LNCaP clone FGC (cell line): ENCODE measurements around the gene PMPCB.
"Not testable (repeated sequence)": the region's sequence is repeated elsewhere in the genome, so short reads cannot be mapped to it uniquely, and the experiment has no call there.

Source experiments
- DNase-seq: peaks from one replicate; pipeline ENCODE4 v3.0.0-alpha.2; 2011; ENCODE audit warnings: low read depth
- H3K4me3 ChIP-seq: 2 replicates; pipeline ENCODE4 v1.5.1; 2011; ENCODE audit warnings: mild to moderate bottlenecking, low read depth, low read length, control low read depth
- TF ChIP-seq, protein P1 (sequence below): IDR thresholded peaks from 2 replicates; pipeline ENCODE4 v1.5.1; 2012; ENCODE audit warnings: mild to moderate bottlenecking; ENCODE audit not compliant: control insufficient read depth, insufficient read depth; ENCODE audit errors: extremely low read depth

The PMPCB gene

GRCh38 chr7:103296901-103297836 lies at the start of gene PMPCB:
TSS of gene PMPCB (plus strand) at chr7:103297435. CDS start at chr7:103297460, 25 bp downstream.
- H3K4me3 ChIP-seq: peak within 1 kb of the TSS; percentile 79
- DNase-seq: peak; percentile 73
- TF ChIP-seq, protein P1, sequence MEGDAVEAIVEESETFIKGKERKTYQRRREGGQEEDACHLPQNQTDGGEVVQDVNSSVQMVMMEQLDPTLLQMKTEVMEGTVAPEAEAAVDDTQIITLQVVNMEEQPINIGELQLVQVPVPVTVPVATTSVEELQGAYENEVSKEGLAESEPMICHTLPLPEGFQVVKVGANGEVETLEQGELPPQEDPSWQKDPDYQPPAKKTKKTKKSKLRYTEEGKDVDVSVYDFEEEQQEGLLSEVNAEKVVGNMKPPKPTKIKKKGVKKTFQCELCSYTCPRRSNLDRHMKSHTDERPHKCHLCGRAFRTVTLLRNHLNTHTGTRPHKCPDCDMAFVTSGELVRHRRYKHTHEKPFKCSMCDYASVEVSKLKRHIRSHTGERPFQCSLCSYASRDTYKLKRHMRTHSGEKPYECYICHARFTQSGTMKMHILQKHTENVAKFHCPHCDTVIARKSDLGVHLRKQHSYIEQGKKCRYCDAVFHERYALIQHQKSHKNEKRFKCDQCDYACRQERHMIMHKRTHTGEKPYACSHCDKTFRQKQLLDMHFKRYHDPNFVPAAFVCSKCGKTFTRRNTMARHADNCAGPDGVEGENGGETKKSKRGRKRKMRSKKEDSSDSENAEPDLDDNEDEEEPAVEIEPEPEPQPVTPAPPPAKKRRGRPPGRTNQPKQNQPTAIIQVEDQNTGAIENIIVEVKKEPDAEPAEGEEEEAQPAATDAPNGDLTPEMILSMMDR: peak; percentile 97

DNA sequence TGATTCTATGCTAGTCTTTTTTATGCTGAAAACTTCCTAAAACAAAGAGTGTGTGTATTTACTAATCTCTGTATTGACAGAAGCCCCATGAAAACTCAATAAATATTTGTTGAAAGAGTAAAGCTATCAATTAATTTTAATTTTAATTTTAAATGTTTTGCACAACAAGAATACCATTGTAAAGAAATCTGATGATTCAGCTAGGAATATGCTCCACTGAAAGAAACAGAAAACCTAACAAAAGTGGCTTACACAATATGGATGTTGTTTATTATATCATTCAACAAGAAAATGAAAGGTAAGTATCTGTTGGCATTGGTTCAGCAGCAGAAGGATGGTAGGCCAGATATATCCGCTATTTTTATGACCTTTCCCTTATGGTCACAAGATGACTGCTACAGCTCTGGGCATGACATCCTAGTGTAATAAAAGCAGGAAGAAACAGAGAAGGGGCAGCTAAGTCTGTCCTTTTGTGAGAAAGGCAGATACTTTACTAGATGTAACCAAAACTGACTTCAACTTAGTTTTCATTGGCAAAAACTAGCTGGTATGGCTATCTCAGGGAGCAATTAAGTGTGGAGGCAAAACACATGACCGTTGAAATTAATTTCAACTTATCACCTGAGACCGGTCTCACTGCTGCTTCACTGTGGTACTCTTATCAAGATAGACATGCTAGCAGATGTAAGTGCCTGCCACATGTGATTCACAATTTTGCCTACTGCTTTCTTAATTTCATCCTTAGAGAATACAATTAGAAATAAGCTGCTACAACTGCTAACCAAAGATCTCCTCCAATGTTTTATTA lies 43.3 kb upstream of the PMPCB start:
- not testable (repeated sequence) for H3K4me3 ChIP-seq, DNase-seq

GRCh38 chr7:103264054-103264453 lies 33.2 kb upstream of the PMPCB start:
- not testable (repeated sequence) for DNase-seq, H3K4me3 ChIP-seq

DNA sequence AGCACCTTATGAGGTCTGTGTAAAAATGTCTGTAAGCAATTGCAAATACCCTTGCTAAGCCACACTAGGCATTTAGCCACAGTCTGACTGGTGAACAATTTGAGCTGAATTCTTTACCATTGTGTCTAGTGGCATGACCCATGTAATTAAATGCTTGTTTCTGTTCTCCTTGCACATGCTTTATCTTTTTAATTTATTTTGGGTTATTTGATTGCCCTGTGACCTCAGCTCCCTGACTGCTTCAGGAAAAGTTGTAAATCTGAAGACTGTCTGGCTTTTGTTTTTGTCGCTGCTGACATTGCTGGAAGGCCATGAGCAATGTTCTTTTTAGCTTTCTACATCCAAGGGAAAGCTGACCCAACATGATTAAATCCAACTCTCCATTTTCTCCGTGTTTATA lies 31.0 kb upstream of the PMPCB start:
- not testable (repeated sequence) for DNase-seq

GRCh38 chr7:103273374-103273773 lies 23.9 kb upstream of the PMPCB start:
- not testable (repeated sequence) for H3K4me3 ChIP-seq, DNase-seq

More for the DNA sequence above, 31.0 kb upstream of the PMPCB start:
- not testable (repeated sequence) for H3K4me3 ChIP-seq

DNA sequence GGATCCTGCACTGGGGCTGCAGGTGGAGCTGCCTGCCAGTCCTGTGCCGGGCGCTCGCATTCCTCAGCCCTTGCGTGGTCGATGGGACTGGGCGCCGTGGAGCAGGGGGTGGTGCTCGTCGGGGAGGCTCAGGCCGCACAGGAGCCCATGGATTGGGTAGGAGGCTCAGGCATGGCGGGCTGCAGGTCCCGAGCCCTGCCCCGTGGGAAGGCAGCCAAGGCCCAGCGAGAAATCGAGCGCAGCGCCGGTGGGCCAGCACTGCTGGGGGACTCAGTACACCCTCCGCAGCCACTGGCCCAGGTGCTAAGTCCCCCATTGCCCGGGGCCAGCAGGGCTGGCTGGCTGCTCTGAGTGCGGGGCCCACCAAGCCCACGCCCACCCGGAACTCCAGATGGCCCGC lies 22.4 kb upstream of the PMPCB start:
- not testable (repeated sequence) for DNase-seq, H3K4me3 ChIP-seq

DNA sequence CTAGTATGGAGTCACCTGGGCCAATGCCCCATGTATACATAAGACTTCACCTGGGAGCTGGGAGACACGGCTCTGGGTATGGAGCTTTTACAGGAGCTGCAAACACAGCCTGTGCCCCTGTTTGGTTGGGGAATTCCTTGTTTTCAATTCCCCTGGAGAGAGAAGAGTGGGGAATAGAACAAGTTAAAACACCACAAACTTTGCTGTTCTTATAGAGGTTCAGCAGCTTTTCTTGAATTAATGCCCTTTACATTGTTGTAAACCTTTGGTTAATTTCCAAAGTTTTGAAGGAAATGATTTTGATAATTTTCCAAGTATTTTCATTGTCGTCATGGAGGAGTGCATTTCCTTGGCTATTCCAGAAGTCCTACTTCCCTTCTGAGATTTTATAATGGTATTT lies 19.0 kb upstream of the PMPCB start:
- not testable (repeated sequence) for H3K4me3 ChIP-seq, DNase-seq

DNA sequence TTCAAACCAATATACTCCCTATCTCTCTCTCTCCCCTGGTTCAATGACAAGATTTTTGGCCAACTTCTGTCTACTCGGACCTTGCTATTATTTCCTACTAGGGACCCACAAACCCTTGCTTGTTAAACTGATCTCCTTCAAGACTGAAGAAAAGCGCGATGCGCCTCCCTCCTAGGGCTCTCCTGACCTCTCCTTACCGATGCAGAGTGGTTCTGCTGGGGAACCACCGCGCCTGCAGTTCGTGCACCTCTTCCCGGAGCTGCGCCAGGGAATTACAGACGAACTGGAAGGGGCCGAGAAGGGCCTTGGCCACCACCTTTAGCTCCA lies 17.6 kb upstream of the PMPCB start:
- H3K4me3 ChIP-seq, DNase-seq: not testable (repeated sequence)

- not testable (repeated sequence) for DNase-seq
- H3K4me3 ChIP-seq: peak overlapping the region; percentile 36
Observed at GRCh38 chr7:103279963-103280802, 17.1 kb upstream of the PMPCB start.

GRCh38 chr7:103280803-103281155 lies 16.5 kb upstream of the PMPCB start:
- peak overlapping the region; percentile 36 for H3K4me3 ChIP-seq
- not testable (repeated sequence) for DNase-seq

- DNase-seq, H3K4me3 ChIP-seq: not testable (repeated sequence)
Observed at GRCh38 chr7:103282802-103283427, 14.3 kb upstream of the PMPCB start.

DNA sequence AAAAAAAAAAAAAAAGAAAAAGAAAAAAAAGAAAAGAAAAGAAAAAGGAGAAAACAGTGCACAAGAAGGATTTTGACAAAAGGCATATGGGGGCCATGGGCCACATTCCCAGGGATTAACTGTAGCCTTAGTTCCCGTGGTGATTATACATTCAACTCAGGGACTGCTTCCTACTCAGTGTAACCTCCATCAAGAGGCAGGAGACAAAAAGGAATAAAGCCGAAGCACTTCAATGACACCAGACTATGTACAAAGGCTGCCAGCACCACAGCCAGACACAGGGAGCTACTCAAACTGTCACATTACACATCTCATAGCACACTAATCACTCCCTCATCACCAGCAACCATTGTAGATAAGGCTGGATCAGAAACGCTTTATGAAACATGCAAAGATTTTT lies 5.1 kb upstream of the PMPCB start:
- TF ChIP-seq, protein P1: no peak
- H3K4me3 ChIP-seq: no peak overlapping the region
- DNase-seq: no peak
